ENCODE measurements around the gene B3GLCT.

Gene B3GLCT

DNA sequence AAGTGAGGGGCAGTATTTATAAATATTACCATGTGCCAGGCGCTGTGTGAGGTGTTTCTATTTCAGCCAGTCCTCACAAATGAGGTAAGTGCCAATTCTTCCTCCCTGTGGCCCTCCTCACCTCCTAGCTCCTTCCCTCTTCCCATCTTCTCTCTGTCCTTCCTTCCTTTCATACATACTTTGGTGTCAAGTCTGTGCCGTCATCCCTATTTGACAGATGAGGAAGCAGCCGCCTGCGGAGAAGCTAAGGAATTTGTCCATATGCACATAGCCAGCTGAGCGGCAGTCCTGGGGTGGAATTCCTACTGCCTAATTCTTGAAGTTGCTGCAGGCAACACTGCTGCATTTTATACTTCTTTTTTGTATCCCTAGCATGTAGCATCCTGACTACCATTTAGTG lies 150.8 kb downstream of the B3GLCT start:
- no peak for DNase-seq (ENCODE audit: low spot score)

DNA sequence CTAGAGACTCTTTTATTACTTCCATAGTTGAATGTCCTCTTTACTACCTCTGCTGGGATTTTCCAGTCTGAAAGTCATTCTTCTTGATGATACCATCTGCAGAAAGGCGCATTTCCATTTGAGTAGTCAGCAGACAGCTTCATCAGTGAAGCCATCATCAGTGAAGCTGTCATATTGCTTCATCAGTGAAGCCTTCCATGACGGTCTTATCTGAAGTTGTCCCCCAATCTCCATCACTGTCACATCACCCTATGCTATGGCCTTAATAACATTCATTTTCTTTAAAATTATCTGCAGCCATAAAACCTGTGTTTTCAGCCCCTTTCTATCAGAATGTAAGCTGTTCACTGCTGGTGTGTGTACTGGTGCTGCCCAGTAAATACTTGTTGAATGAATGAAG lies 151.6 kb downstream of the B3GLCT start:
- no peak for DNase-seq (ENCODE audit: low spot score)

DNA sequence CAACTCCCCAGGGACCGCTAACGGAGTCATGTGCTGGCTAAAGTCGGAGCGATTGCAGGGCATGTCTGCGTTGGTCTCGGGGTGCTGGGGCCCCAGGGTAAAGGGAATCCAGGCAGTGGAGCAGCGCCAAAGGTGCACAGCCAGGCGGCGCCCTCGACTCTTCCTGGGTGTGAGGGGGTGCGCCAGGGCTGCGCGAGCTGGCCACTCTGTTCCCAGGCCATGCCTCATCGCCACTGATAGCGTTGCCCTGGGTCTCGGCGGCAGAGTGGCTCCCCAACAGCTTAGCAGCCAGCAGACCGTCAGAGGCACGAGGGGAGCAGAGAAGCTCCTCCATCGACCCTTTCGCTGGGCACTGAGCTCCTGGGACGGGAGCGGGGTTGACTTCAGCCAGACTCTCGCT lies 152.7 kb downstream of the B3GLCT start:
- DNase-seq (ENCODE audit: low spot score): no peak

DNA sequence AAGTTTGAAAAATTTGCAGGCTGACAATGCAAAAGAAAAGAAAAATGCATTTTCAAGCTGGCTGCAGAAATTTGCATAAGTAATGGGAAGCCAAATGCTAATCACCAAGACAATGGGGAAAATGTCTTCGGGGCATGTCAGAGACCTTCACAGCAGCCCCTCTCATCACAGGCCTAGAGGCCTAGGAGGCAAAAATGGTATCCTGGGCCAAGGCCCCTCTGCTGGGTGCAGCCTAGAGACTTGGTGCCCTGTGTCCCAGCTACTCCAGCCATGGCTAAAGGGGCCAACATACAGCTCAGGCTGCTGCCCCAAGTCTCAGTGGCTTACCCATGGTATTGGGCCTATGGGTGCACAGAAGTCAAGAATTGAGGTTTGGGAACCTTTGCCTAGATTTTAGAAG lies 155.2 kb downstream of the B3GLCT start:
- DNase-seq (ENCODE audit: low spot score): no peak

DNA sequence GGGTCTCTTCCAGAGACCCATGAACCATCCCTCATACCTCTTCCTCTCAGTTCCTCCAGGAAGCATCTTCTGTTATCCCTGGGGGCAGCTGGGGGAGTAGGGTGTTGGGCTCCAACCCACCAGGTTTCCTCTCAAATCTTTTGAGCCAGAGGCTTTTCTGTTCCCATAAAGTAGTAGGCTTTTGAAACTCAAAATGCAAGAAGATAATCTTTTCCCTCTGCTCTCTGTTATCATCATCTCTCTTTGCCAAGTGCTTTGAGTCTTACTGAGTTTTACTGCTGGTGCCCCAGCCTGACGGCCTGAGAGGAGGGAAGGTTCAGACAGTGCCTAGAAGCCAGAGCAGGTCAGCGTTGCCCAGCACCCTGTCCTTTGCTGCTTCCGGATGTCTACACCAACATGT lies 157.2 kb downstream of the B3GLCT start:
- DNase-seq (ENCODE audit: low spot score): no peak

DNA sequence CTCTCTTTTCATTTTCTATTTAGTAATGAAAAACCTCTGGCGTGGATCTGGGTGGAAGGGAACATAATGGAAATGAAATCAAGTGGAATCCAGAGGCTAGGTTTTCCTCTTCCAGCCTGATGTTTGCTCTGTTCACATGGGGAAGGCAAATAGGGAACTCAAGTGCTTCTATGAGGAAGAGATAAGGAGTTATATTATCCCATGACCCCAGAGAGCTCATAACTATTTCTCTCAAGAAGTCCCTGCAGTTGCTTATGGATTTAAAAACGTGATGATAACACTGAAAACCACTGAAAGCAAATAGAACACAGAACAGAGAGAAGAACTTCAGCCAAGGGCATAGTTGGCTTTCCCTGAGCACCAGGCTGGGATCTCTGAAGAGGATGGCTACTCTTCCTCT lies 157.8 kb downstream of the B3GLCT start:
- DNase-seq (ENCODE audit: low spot score): no peak

DNA sequence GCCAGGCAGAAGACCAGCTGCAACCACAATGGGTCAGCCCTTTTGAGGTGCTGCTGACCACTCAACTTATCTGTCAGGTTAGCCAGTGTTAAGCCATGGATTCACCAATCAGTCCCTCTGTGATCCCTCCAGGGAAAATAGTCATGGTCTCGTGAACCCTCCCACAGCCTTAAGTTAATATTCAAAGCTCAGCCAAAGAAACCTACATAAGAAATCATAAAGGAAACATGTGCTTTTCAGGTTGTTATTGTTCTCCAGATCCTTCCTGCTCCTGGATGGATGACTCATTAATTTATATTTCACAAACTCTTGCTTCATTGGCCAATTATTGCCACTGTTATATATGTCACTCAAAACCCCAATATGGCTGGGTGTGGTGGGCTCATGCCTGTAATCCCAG lies 161.9 kb downstream of the B3GLCT start:
- DNase-seq (ENCODE audit: low spot score): no peak

DNA sequence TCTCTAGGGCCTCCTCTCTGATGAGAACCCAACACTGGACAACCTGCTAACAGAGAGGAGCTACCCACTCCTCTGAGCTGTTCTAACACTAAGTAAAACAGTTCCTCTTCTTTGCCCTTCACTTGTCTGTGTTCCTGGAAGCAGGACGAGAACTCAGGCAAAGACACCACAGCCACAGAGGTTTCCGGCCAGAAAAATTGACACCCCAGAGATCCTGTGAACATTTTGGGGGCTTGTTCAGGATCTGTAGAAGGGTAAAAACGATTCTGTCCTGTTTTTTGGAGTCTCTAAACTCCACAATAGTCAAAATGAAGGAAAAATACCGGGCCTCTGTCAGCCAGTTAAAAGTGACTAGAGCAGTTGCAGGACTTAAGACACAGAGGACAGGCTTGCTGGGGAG lies 165.9 kb downstream of the B3GLCT start:
- DNase-seq (ENCODE audit: low spot score): no peak

DNA sequence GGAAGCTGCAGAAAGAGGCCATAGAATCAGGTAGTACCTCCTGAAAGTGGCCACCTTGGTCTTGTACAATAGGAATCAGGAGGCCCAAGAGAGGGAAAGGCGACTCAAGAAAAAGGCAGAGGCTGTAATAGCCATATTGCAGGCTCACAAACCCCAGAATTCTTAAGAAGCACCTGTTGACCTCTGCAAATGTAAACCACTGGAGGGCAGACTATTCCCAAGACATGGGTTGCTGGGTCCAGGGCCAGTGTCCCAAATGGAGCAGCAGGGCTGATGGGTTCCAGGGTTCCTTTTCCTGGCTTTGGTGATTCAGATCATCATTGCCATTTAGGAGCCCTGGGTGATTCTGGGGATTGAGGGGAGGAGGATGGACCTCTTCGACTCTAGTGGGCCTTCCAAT lies 167.6 kb downstream of the B3GLCT start:
- DNase-seq (ENCODE audit: low spot score): no peak

DNA sequence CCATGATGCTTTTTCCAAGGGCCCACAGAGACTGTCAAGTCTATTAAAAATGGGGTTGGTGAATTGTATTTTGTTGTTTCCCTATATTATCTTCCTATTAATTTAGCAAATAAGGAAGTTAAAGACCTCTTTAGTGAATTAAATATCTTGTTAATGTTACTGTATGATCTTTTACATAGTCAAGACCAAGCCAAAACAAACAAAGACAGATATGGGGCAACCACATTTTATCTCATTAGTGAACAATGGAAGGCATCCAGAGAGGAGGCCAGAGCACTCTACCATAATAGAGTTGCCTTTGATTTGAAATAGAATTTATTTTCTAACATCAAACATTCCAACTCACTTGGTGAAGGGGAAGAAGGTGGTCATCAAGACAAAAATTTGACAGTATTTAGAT lies 169.4 kb downstream of the B3GLCT start:
- DNase-seq (ENCODE audit: low spot score): no peak

DNA sequence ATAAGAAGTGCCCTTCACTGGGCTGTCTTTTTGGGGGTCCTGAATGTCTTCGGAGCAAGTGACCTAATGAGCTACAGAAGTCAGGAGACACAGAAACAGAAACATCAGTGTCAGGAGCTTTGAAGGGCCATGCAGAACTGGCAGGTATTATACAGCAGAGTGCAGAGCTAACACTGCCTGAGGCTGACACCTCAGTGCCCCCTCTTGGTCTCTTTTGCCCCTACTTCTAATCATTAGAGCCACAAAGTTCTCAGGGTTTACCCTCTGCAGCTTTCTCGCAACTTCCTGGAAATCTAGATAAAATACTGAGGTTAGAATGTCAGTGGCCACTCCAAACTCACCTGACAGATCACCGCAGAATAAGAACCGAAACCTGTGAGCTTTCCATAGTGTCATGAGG lies 172.7 kb downstream of the B3GLCT start:
- no peak for DNase-seq (ENCODE audit: low spot score)

DNA sequence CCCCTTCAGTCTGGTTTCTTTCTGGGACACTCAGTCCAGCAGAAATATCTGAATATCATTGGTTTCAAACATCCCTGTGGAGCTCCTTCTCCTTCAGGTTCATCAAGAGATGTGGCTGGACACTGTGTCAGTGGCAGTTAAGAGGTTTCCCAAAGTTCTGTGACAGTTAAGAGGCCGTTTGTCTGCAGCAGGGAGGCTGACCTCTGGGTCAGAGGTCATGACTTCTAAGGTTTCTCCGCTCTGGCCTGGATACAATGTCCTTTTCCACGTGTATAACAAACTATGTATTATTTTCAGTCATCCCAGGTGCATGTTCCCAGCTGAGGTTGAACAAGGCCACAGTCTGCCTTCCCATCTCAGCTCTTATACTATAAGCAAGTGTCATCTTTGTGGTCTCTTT lies 174.9 kb downstream of the B3GLCT start:
- no peak for DNase-seq (ENCODE audit: low spot score)

DNA sequence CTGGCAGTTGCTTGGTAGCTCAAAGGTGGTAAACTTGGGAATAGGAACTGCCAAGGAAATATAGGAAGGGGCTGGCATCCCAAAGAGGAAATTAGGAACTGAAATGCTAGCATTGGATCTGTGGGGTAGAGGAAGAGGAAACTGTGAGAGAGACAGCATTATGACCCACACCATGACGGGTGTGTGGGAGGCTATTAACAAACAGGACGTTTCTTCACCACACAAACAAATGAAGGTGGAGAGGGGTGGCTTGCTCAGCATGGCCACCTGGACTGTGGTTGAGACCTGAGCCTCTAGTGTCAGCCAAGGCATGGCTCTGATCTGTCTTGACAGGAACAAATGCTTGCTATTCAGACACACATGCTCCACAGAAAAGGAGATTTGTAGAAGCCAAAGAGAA lies 178.2 kb downstream of the B3GLCT start:
- DNase-seq (ENCODE audit: low spot score): no peak

DNA sequence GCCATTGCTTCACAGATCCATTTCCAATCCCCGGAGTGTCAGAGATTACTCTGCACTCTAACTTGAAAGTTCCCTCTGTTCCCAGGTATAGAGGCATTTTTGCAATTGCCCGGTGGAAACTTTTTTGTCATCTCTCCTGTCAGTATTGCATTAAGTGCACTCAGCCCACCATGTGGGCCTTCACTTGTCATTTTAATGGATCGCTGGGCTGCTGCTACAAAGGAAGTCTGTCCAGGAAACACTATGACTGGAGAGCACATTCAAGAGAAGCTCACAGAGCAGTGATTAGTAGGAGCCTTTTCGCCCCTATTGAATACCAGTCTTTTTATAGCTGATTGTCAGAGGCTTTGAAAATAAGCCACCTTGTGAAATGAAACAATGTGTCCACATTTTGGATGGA lies 180.9 kb downstream of the B3GLCT start:
- DNase-seq (ENCODE audit: low spot score): no peak

Data from Ammon's horn (tissue), 1 donor.